Neural cell (in vitro differentiated cells): ENCODE results near the gene ST6GAL1. TPM values are rescaled to one million over a fixed set of nuclear protein-coding genes. Genes with fewer than 3 reads are reported as not detected.

ENCODE experiments used
- H2AFZ ChIP-seq: fragments of 200-600, 300-800 bp; sonication (generic), shearing (Covaris generic); 2 replicates; pipeline ENCODE4 v1.6.0; 2014; ENCODE audit warnings: low read depth, mild to moderate bottlenecking, antibody characterized with exemption, low read length, moderate library complexity
- H3F3A ChIP-seq: fragments of 200-600 bp; shearing (Covaris generic); 2 replicates; pipeline ENCODE4 v1.6.1; 2016; ENCODE audit warnings: mild to moderate bottlenecking, moderate library complexity, mixed read lengths, antibody characterized with exemption, low read length; ENCODE audit not compliant: insufficient read depth, poor library complexity, severe bottlenecking
- H3K27ac ChIP-seq: fragments of 200-600, 300-800 bp; sonication (generic), shearing (Covaris generic); 2 replicates; pipeline ENCODE4 v1.5.1; 2014; ENCODE audit warnings: mild to moderate bottlenecking, low read length, moderate library complexity
- H3K27me3 ChIP-seq: fragments of 300-800, 200-600 bp; sonication (generic), shearing (Covaris generic); 2 replicates; pipeline ENCODE4 v1.6.0; 2014; ENCODE audit warnings: mild to moderate bottlenecking, low read depth, low read length, moderate library complexity; ENCODE audit not compliant: insufficient read depth
- H3K36me3 ChIP-seq: fragments of 300-800, 200-600 bp; sonication (generic), shearing (Covaris generic); 2 replicates; pipeline ENCODE4 v1.5.1; 2014; ENCODE audit warnings: mild to moderate bottlenecking, antibody characterized with exemption, low read length, moderate library complexity; ENCODE audit not compliant: insufficient read depth
- H3K4me2 ChIP-seq: fragments of 300-800, 200-600 bp; sonication (generic), shearing (Covaris generic); 2 replicates; pipeline ENCODE4 v1.6.0; 2014; ENCODE audit warnings: mild to moderate bottlenecking, low read length
- H3K4me3 ChIP-seq: fragments of 300-800, 200-600 bp; sonication (generic), shearing (Covaris generic); 2 replicates; pipeline ENCODE4 v1.5.1; 2014; ENCODE audit warnings: mild to moderate bottlenecking, low read length, moderate library complexity
- H3K79me2 ChIP-seq: fragments of 200-600 bp; shearing (Covaris generic); replicated peaks from 2 replicates; pipeline ENCODE4 v1.6.0; 2014; ENCODE audit warnings: mild to moderate bottlenecking, low read length, moderate library complexity; ENCODE audit not compliant: insufficient read depth
- H3K9ac ChIP-seq: fragments of 300-800, 200-600 bp; sonication (generic), shearing (Covaris generic); 2 replicates; pipeline ENCODE4 v1.6.1; 2016; ENCODE audit warnings: mild to moderate bottlenecking, low read length, mixed read lengths
- H3K9me2 ChIP-seq: fragments of 200-600 bp; shearing (Covaris generic); 2 replicates; pipeline ENCODE4 v1.6.1; 2016; ENCODE audit warnings: mild to moderate bottlenecking, low read length, mixed read lengths; ENCODE audit not compliant: insufficient read depth
- H3K9me3 ChIP-seq: fragments of 200-600, 300-800 bp; sonication (generic), shearing (Covaris generic); 2 replicates; pipeline ENCODE4 v1.6.1; 2016; ENCODE audit warnings: mild to moderate bottlenecking, mixed run types, low read length, moderate library complexity, mixed read lengths
- H4K20me1 ChIP-seq: fragments of 200-600 bp; shearing (Covaris generic); 2 replicates; pipeline ENCODE4 v1.6.1; 2016; ENCODE audit warnings: mild to moderate bottlenecking, mixed run types; ENCODE audit not compliant: insufficient read depth
- CTCF ChIP-seq: fragments of 450-650 bp; IDR thresholded peaks from 2 replicates; pipeline ENCODE4 v1.5.1; 2014; ENCODE audit warnings: antibody characterized with exemption, mild to moderate bottlenecking, moderate library complexity; ENCODE audit not compliant: poor library complexity, severe bottlenecking
- EP300 ChIP-seq: fragments of 450-650 bp; conservative IDR thresholded peaks from 2 replicates; pipeline ENCODE4 v1.6.1; 2014; ENCODE audit warnings: antibody characterized with exemption, mild to moderate bottlenecking, moderate library complexity; ENCODE audit not compliant: poor library complexity, severe bottlenecking
- EZH2 ChIP-seq: fragments of 200-600, 300-800 bp; shearing (Covaris generic), sonication (generic); IDR thresholded peaks from 2 replicates; pipeline ENCODE4 v1.6.1; 2014; ENCODE audit warnings: antibody characterized with exemption, low read length, borderline replicate concordance, mild to moderate bottlenecking; ENCODE audit not compliant: insufficient read depth, poor library complexity, severe bottlenecking
- MXI1 ChIP-seq: fragments of 450-650 bp; conservative IDR thresholded peaks from 2 replicates; pipeline ENCODE4 v1.6.1; 2014; ENCODE audit warnings: antibody characterized with exemption, mild to moderate bottlenecking; ENCODE audit not compliant: poor library complexity, severe bottlenecking
- POLR2AphosphoS5 ChIP-seq: IDR thresholded peaks from 2 replicates; pipeline ENCODE4 v1.6.1; 2012
- RAD21 ChIP-seq: fragments of 450-650 bp; conservative IDR thresholded peaks from 2 replicates; pipeline ENCODE4 v1.6.1; 2014; ENCODE audit warnings: antibody characterized with exemption, mild to moderate bottlenecking, moderate library complexity
- REST ChIP-seq: IDR thresholded peaks from 2 replicates; pipeline ENCODE4 v1.6.1; 2012; ENCODE audit warnings: borderline replicate concordance
- SMC3 ChIP-seq: fragments of 450-650 bp; conservative IDR thresholded peaks from 2 replicates; pipeline ENCODE4 v1.6.1; 2014; ENCODE audit warnings: antibody characterized with exemption, mild to moderate bottlenecking, moderate library complexity; ENCODE audit not compliant: poor library complexity
- TAF1 ChIP-seq: IDR thresholded peaks from 2 replicates; pipeline ENCODE4 v1.6.1; 2012; ENCODE audit warnings: low read depth
- polyA plus RNA-seq: library from polyadenylated mRNA; depleted of rRNA; stranded (reverse); fragments of >200 nt; gene quantifications from 2 replicates; pipeline ENCODE4 v1.2.3, GENCODE V29; 2014

The ST6GAL1 gene
- polyA plus RNA-seq, 1 donor from 2014 or later: 17.6 TPM

- Histone ChIP-seq H3K4me3 (no peak overlapping the region), H3F3A (no peaks in the 10 kb centered on the region), H3K27ac (no peak overlapping the region), H3K9me2 (no peaks in the 10 kb centered on the region), H3K9ac (no peak overlapping the region), H3K9me3 (no peaks in the 10 kb centered on the region), H3K36me3 (no peaks in the 10 kb centered on the region), H3K4me2 (no peak overlapping the region), H3K27me3 (no peaks in the 10 kb centered on the region), H4K20me1 (no peaks in the 10 kb centered on the region), H2AFZ (no peak overlapping the region), H3K79me2 (no peaks in the 10 kb centered on the region)
- no peak for TF ChIP-seq CTCF
- no peak for TF ChIP-seq SMC3
- no peak for TF ChIP-seq RAD21
- no peak for TF ChIP-seq EZH2
- TF ChIP-seq EP300: no peak
- TF ChIP-seq REST: no peak
- TF ChIP-seq TAF1: no peak
- no peak for TF ChIP-seq POLR2AphosphoS5
- TF ChIP-seq MXI1: no peak
Measured at GRCh38 chr3:187049462-187050101, 119.3 kb downstream of the ST6GAL1 start.

GRCh38 chr3:187051066-187051465, 120.7 kb downstream of the ST6GAL1 start:
- no peak for TF ChIP-seq CTCF
- no peak for TF ChIP-seq POLR2AphosphoS5
- TF ChIP-seq REST: no peak
- no peak for TF ChIP-seq EZH2
- no peak for TF ChIP-seq TAF1
- TF ChIP-seq SMC3: no peak
- no peak for TF ChIP-seq EP300
- no peak for TF ChIP-seq RAD21
- TF ChIP-seq MXI1: no peak
- H3K9ac ChIP-seq: no peak overlapping the region

More at GRCh38 chr3:187051066-187051465, 120.7 kb downstream of the ST6GAL1 start:
- no peaks in the 10 kb centered on the region for H3K36me3 ChIP-seq
- H2AFZ ChIP-seq: no peak overlapping the region
- no peaks in the 10 kb centered on the region for H3F3A ChIP-seq
- no peaks in the 10 kb centered on the region for H4K20me1 ChIP-seq
- H3K4me3 ChIP-seq: no peak overlapping the region
- no peaks in the 10 kb centered on the region for H3K9me2 ChIP-seq
- H3K27me3 ChIP-seq: no peaks in the 10 kb centered on the region
- no peaks in the 10 kb centered on the region for H3K9me3 ChIP-seq
- no peaks in the 10 kb centered on the region for H3K79me2 ChIP-seq
- no peak overlapping the region for H3K27ac ChIP-seq
- no peak overlapping the region for H3K4me2 ChIP-seq
